HG03135 (cell line): ENCODE measurements around the gene LEO1.

Experiments
- ATAC-seq: cut with Tn5 transposase; IDR thresholded peaks from one replicate; pipeline ENCODE4 v1.9.1; 2021; ENCODE audit warnings: mild to moderate bottlenecking, moderate library complexity; ENCODE audit not compliant: unreplicated experiment

Gene LEO1

GRCh38 chr15:51932161-51932560 is 39.4 kb downstream of the LEO1 start:
- no peak for ATAC-seq

- ATAC-seq, result no peak
Observed at GRCh38 chr15:51931638-51932037, 39.9 kb downstream of the LEO1 start.

- ATAC-seq, result no peak
Observed at GRCh38 chr15:51931016-51931415, 40.6 kb downstream of the LEO1 start.

GRCh38 chr15:51926809-51927208 is 44.8 kb downstream of the LEO1 start:
- no peak for ATAC-seq

- no peak for ATAC-seq
Observed at GRCh38 chr15:51924156-51925068, 47.2 kb downstream of the LEO1 start.

- ATAC-seq, result no peak
Observed at GRCh38 chr15:51917493-51917892, 54.1 kb downstream of the LEO1 start.

GRCh38 chr15:51912528-51912927 is 59.0 kb downstream of the LEO1 start:
- ATAC-seq, result no peak

- no peak for ATAC-seq
Observed at GRCh38 chr15:51909584-51909983, 62.0 kb downstream of the LEO1 start.

GRCh38 chr15:51908316-51908715 is 63.3 kb downstream of the LEO1 start:
- no peak for ATAC-seq

- ATAC-seq, result no peak
Observed at GRCh38 chr15:51907136-51907862, 64.3 kb downstream of the LEO1 start.

- ATAC-seq, result no peak
Observed at GRCh38 chr15:51904931-51905330, 66.6 kb downstream of the LEO1 start.

- ATAC-seq, result no peak
Observed at GRCh38 chr15:51904421-51904820, 67.2 kb downstream of the LEO1 start.

- ATAC-seq, result no peak
Observed at GRCh38 chr15:51889486-51889885, 82.1 kb downstream of the LEO1 start.

- ATAC-seq, result no peak
Observed at GRCh38 chr15:51888593-51889195, 82.9 kb downstream of the LEO1 start.
